Measurements from ENCODE around the gene EDIL3.

GRCh38 chr5:84406111-84406510 is 21.4 kb upstream of the EDIL3 start:
- no peak for TF ChIP-seq CTCF (IDR thresholded peaks at IDR 0.05)
- no peak for TF ChIP-seq POLR2AphosphoS5 (IDR thresholded peaks at IDR 0.05)

All from breast epithelium (tissue), 3 donors.